Upper lobe of left lung (tissue), 6 donors: ENCODE results near the gene RAB11FIP3. TPM values are rescaled to one million over a fixed set of nuclear protein-coding genes. Genes with fewer than 3 reads are reported as not detected.

ENCODE experiments used
- ATAC-seq, 2 donors: fragments of 200-7000 bp; cut with Tn5 transposase; one replicate each; pipeline ENCODE4 v1.9.1; 2022; ENCODE audit warnings: mild to moderate bottlenecking in 2 of 2, moderate library complexity in 2 of 2; ENCODE audit not compliant: low FRiP score in 2 of 2
- DNase-seq, 2 donors: peaks; one replicate each; pipeline ENCODE4 v3.0.0-alpha.2; 2019 to 2020
- H3K27ac ChIP-seq, 4 donors: fragments of 200-600 bp; sonication (generic); one replicate each; pipeline ENCODE4 v1.5.1; 2016 to 2019
- H3K27me3 ChIP-seq, 4 donors: fragments of 200-600 bp; sonication (generic); one replicate each; pipeline ENCODE4 v1.5.1; 2017 to 2019
- H3K36me3 ChIP-seq, 4 donors: fragments of 200-600 bp; sonication (generic); one replicate each; pipeline ENCODE4 v1.5.1; 2016 to 2019
- H3K4me1 ChIP-seq, 4 donors: fragments of 200-600 bp; sonication (generic); one replicate each; pipeline ENCODE4 v1.5.1; 2018 to 2019
- H3K4me3 ChIP-seq, 4 donors: fragments of 200-600 bp; sonication (generic); one replicate each; pipeline ENCODE4 v1.5.1; 2017 to 2019; ENCODE audit warnings: mild to moderate bottlenecking in 2 of 4, moderate library complexity in 1 of 4
- H3K9me3 ChIP-seq, 4 donors: fragments of 200-600 bp; sonication (generic); one replicate each; pipeline ENCODE4 v1.5.1; 2018 to 2019
- EP300 ChIP-seq, 4 donors: sonication (generic); formaldehyde crosslinking; IDR thresholded peaks; one replicate each; pipeline ENCODE4 v1.5.1; 2017; ENCODE audit warnings: antibody characterized with exemption in 4 of 4, control low read depth in 2 of 4
- POLR2A ChIP-seq, 4 donors: fragments of 450-650 bp; IDR thresholded peaks; one replicate each; pipeline ENCODE4 v1.5.1; 2016 to 2017; ENCODE audit warnings: antibody characterized with exemption in 4 of 4, mild to moderate bottlenecking in 2 of 4
- POLR2AphosphoS5 ChIP-seq, 2 donors: sonication (generic); formaldehyde crosslinking; IDR thresholded peaks; one replicate each; pipeline ENCODE4 v1.5.1; 2017; ENCODE audit warnings: antibody characterized with exemption in 2 of 2
- WGBS, 2 donors: methylation state at CpG; one replicate each; pipeline ENCODE4 v1.1.5; 2017 to 2018; 5-methylcytosine and 5-hydroxymethylcytosine counted together
- total RNA-seq, 6 donors: library from RNA; depleted of rRNA in 4 of 6; stranded (reverse); fragments of >200 nt in 4 of 6; gene quantifications; one replicate each; pipeline versions ENCODE4 v1.1.0 to v1.2.1, GENCODE V29; 2016 to 2021
- TF ChIP-seq, protein P1 (sequence below), 6 experiments: fragments of 450-650 bp in 4 of 6; fragments of 200-600 bp in 2 of 6; sonication (generic) in 2 of 6; IDR thresholded peaks; one replicate each; pipeline ENCODE4 v1.5.1; 2016 to 2019; ENCODE audit warnings: antibody characterized with exemption in 6 of 6
- donor health status: DM: no; HTN: no; CAD: no; lungs with moderate emphysema.
- donor health status: DM: no; HTN: yes; CAD: no; lungs with severe emphysema.

RAB11FIP3 gene
- total RNA-seq, 6 donors from 2014 or later = 38.9 to 95.3 (median 43.8) TPM

DNA sequence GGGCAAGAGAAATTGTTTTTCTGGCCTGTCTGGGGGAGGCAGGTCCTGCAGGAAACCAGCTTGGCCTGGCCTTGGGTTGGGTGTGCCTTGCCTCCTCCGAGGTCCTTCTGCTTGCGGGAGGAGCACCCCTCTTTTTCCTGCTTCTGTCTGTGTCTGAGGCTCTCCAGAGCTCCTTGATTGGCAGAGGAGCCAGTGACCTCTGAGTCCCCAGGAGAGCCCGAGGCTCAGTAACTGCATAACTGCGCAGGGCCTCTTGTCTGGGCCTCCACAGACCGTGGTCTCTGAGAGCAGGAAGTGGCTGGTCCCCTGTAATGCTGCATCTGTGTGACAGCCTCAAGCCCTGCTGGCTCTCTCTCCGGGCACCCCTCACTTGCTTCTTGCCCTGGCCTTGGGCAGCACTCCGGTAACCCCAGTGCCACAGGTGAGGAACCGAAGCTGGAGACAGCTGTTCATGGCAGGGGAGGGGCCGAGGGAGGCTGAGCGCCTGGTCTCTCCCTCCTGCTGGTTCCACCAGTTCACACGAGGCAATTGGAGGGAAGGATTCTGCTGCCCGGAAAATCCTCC, 103.6 kb downstream of the RAB11FIP3 start:
- Histone ChIP-seq H3K9me3 (no peaks in the 10 kb centered on the region), H3K27me3 (no peaks in the 10 kb centered on the region), H3K4me1 (peaks cover 29 to 65% (median 39%) of the 10 kb centered on the region in 4 donors), H3K36me3 (peaks cover 0 to 2% (median 0%) of the 10 kb centered on the region in 4 donors), H3K27ac (peak overlapping the region; percentile 75 to 98 (median 83)), H3K4me3 (peak overlapping the region in 3 of 4 donors; percentile 74 to 91 (median 83))
- 36 to 58% methylated on average over 5 to 12 of the region's 12 CpGs for WGBS, 2 donors
- DNase-seq (peak in 1 of 2 donors; percentile 49), ATAC-seq (no peak)
- TF ChIP-seq EP300 (IDR thresholded peaks at IDR 0.05) = no peak
- TF ChIP-seq POLR2A (IDR thresholded peaks at IDR 0.05) = no peak
- TF ChIP-seq, protein P1, sequence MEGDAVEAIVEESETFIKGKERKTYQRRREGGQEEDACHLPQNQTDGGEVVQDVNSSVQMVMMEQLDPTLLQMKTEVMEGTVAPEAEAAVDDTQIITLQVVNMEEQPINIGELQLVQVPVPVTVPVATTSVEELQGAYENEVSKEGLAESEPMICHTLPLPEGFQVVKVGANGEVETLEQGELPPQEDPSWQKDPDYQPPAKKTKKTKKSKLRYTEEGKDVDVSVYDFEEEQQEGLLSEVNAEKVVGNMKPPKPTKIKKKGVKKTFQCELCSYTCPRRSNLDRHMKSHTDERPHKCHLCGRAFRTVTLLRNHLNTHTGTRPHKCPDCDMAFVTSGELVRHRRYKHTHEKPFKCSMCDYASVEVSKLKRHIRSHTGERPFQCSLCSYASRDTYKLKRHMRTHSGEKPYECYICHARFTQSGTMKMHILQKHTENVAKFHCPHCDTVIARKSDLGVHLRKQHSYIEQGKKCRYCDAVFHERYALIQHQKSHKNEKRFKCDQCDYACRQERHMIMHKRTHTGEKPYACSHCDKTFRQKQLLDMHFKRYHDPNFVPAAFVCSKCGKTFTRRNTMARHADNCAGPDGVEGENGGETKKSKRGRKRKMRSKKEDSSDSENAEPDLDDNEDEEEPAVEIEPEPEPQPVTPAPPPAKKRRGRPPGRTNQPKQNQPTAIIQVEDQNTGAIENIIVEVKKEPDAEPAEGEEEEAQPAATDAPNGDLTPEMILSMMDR (IDR thresholded peaks at IDR 0.05) = no peak
- TF ChIP-seq POLR2AphosphoS5 (IDR thresholded peaks at IDR 0.05) = no peak

DNA sequence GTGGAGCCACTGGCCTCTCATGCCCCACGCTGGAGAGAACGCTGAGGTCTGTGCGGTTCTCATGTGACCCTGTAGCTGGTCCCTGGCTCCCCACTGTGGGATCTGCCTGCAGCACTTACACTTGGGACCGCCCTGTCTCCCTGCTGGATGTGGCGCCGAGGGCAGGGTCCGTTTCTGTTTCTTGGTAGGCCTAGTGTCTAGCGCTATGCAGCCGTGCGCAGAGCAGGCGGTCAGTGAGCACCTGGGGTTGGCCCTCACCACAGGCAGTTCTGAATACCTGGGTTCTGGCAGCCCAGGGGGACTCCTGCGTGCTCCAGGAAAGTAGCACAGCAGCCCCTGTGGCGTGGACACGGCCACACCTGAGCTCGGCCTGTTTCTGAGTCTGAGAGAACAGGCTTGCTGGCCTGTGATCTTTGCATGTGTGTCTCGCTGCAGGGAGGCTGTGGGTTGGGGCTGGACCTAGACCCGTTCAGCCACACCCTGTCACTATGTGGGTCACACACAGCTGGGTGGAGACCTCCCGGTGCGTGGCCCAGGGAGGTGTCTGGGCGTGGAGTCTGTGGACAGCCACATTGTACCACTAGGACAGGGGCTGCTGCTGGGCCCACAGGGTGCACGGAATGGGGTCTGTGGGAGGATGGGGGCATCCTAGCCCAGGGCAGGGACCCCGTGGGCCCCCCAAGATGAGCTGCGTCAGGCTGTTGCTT, 104.8 kb downstream of the RAB11FIP3 start:
- Histone ChIP-seq H3K27me3 (no peaks in the 10 kb centered on the region), H3K4me3 (no peak overlapping the region), H3K4me1 (peaks cover 29 to 68% (median 38%) of the 10 kb centered on the region in 4 donors), H3K9me3 (no peaks in the 10 kb centered on the region), H3K27ac (peak overlapping the region in 1 of 4 donors; percentile 98), H3K36me3 (peaks cover 0 to 2% (median 0%) of the 10 kb centered on the region in 4 donors)
- ATAC-seq = no peak
- 96 to 100% methylated on average over 2 to 16 of the region's 23 CpGs for WGBS, 2 donors
- TF ChIP-seq POLR2A (IDR thresholded peaks at IDR 0.05) (no peak), EP300 (IDR thresholded peaks at IDR 0.05) (no peak), POLR2AphosphoS5 (IDR thresholded peaks at IDR 0.05) (no peak)
- TF ChIP-seq, protein P1 (IDR thresholded peaks at IDR 0.05) = no peak
- DNase-seq = peak in 1 of 2 donors; percentile 71

DNA sequence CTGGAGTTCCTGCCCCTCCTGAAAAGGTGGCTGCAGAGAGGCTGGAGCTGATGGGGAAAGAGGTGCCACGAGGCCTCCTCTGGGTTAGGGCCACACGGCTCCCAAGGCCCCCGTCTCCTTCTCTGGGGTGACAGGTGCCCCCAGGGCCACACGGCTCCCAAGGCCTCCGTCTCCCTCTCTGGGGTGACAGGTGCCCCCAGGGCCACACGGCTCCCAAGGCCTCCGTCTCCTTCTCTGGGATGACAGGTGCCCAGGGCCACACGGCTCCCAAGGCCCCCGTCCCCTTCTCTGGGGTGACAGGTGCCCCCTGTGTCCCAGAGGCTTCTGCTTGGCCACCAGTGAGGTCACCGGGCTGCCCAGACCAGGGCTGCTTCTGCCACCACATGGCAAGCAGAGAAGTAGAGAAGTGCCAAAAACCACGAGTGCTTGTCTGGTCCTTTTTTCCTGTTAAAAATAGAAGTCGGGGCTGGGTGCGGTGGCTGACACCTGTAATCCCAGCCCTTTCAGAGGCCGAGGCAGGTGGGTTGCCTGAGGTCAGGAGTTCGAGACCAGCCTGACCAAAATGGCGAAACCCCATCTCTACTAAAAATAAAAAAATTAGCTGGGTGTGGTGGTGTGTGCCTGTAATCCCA, 106.2 kb downstream of the RAB11FIP3 start:
- ATAC-seq = no peak
- H3K27ac ChIP-seq = no peak overlapping the region
- H3K4me1 ChIP-seq = peaks cover 18 to 59% (median 25%) of the 10 kb centered on the region in 4 donors
- peaks cover 0 to 9% (median 5%) of the 10 kb centered on the region in 4 donors for H3K36me3 ChIP-seq
- 88 to 89% methylated on average over 16 of the region's 16 CpGs for WGBS, 2 donors
- no peaks in the 10 kb centered on the region for H3K27me3 ChIP-seq
- no peak overlapping the region for H3K4me3 ChIP-seq
- TF ChIP-seq, protein P1 (IDR thresholded peaks at IDR 0.05) = no peak
- H3K9me3 ChIP-seq = no peaks in the 10 kb centered on the region
- DNase-seq = peak in 1 of 2 donors; percentile 62

DNA sequence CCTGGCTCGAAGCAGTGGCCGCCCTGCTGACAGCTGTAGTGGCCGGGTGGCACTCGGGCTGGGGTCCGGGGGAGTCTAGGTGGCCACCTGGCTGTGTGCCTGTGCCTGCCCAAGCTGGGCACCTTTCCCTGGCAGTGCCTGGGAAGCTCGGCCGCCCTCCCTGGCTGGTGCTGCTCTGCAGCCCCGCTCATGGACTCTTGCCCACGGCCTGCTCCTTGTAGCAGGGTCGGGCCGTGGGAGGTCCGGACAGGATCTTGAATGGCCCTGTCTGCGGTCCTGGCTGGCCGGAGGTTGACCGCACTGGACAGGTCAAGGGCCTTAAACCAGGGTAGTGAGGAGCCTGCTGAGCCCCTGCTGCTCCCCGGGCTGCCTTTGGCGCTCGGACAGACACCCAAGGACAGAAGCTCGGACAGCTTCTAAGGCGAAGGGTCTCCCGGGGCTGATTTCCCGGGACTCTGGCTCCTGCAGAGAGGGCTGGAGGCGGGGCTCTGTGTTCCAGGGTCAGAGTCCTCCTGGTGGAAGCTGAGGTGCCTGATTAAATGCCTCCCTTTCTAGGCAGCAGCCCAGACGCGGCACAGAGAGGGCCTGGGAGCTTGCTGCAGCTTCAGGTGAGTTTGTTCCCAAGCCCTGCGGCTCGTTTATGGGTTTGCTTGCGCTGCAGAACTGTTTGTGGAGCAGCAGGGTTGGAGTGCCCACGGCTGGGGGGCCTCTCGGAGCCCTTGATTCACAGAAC, 108.1 kb downstream of the RAB11FIP3 start:
- ATAC-seq = no peak
- peak in 1 of 2 donors; percentile 66 for DNase-seq
- H3K9me3 ChIP-seq = no peaks in the 10 kb centered on the region
- H3K27me3 ChIP-seq = no peaks in the 10 kb centered on the region
- no peak overlapping the region for H3K27ac ChIP-seq
- WGBS, 2 donors = 91% methylated on average over 2 to 25 of the region's 30 CpGs
- TF ChIP-seq POLR2A (IDR thresholded peaks at IDR 0.05) = no peak
- no peak overlapping the region for H3K4me3 ChIP-seq
- peaks cover 16 to 49% (median 21%) of the 10 kb centered on the region in 4 donors for H3K4me1 ChIP-seq
- H3K36me3 ChIP-seq = peaks cover 0 to 28% (median 19%) of the 10 kb centered on the region in 4 donors

DNA sequence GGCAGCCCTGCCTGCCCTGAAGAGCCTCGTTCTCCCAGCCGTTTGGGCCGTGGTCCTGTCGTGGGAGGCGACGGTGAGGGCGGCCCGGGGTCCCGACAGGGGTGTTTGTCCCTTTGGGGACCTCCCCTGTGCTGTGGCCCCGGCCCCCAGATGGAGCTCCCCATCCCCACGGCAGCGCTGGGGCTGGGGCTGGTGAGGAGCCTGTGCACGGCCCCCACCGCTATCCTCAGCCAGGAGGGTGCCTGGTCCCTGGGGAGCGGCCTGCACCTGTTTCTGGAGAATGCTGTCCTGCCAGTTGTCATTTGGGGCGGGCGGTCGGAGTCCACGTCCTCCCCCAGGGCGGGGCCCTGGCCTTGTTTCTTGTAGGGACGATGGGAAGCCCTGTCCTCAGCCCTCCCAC, 108.7 kb downstream of the RAB11FIP3 start:
- ATAC-seq = no peak
- H3K4me3 ChIP-seq = no peak overlapping the region
- TF ChIP-seq EP300 (IDR thresholded peaks at IDR 0.05) (no peak), POLR2A (IDR thresholded peaks at IDR 0.05) (no peak)
- WGBS, 2 donors = 85 to 90% methylated on average over 6 to 16 of the region's 21 CpGs
- no peaks in the 10 kb centered on the region for H3K9me3 ChIP-seq
- H3K27me3 ChIP-seq = no peaks in the 10 kb centered on the region
- H3K27ac ChIP-seq = no peak overlapping the region
- peaks cover 12 to 43% (median 15%) of the 10 kb centered on the region in 4 donors for H3K4me1 ChIP-seq
- DNase-seq = peak in 1 of 2 donors; percentile 80
- H3K36me3 ChIP-seq = peaks cover 0 to 31% (median 19%) of the 10 kb centered on the region in 4 donors
